Erythroblast (primary cell): Measurements from ENCODE around the gene DACH2.

Experiments
- GATA1 ChIP-seq: IDR thresholded peaks from 2 replicates; pipeline ENCODE4 v1.6.1; 2011; ENCODE audit warnings: low read depth, mild to moderate bottlenecking, control low read depth, low read length, moderate library complexity
- POLR2A ChIP-seq: IDR thresholded peaks from 2 replicates; pipeline ENCODE4 v1.6.1; 2011; ENCODE audit warnings: mild to moderate bottlenecking, low read length

DNA sequence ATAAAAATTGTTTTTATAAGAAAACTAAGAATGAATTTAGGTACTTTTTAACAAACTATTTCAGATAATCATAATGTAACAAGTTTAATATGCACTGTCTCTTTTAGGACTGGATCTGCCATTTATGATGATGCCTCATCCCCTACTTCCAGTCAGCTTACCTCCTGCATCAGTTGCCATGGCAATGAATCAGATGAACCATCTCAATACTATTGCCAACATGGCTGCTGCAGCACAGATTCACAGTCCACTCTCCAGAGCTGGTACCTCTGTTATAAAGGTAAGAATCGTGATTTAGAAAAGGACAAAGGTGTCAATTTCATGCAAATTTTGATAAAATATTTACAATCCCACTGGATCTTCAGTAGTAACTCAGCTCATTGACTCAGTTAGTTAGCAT is 566.2 kb downstream of the DACH2 start:
- TF ChIP-seq POLR2A (no peak), GATA1 (no peak)
